HG02840 (cell line): ENCODE measurements around the gene CHAT.

Source experiments
- ATAC-seq: cut with Tn5 transposase; IDR thresholded peaks from one replicate; pipeline ENCODE4 v1.9.1; 2021; ENCODE audit warnings: mild to moderate bottlenecking, moderate library complexity, moderate number of reproducible peaks; ENCODE audit not compliant: unreplicated experiment, low FRiP score

Gene CHAT

DNA sequence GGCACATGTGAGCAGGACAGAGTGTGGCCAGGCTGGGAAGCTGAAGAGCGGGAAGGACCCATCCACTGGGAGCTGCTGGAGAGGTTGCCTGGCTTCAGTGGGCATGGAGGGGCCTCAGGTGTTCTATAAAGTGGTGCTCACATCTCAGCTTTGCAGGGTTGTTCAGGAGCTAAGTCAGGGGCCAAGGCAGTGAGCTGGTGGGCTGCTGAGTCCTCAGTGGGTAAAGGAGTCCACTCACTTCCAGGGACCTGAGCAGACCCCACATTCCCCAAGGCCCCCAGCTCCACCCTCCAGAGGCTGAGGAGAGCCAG, 36.8 kb downstream of the CHAT start:
- no peak for ATAC-seq

DNA sequence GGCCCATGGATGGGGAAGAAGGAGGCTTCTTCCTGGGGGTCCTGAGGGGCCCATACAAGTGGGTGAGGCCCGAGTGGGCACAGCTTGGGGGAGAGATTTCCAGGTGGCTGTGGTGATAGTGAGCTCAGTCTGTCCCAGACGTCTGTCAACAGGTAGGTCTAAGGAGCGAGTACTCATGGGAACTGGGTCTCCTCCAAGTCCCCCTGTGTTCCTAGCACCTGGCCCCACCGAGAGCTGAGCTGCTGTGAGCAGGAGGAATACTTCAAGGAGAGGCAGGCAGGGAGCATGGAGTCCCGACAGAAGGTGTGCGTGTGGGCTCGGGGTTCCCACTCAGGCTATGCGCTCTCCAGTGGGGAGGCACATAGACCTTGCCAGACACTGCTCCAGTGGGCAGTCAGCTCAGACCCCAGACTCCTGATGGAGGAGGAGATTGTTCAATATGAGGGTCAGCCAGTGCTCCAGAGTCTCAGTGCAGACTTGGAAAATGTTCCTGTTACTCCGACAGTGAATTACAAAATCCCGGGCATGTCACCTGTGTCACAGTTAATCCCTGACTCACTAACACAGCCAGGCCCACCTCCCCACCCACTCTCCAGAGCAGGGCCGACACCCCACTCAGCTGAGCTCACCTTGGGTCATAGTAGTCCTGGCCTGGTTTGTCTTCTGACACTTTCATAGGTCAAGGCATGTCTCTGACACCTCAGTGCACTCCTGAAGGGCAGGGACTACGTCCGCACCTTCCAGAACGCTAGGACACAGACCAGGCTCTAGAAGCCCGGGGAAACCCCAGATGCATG, 37.4 kb downstream of the CHAT start:
- ATAC-seq: no peak

DNA sequence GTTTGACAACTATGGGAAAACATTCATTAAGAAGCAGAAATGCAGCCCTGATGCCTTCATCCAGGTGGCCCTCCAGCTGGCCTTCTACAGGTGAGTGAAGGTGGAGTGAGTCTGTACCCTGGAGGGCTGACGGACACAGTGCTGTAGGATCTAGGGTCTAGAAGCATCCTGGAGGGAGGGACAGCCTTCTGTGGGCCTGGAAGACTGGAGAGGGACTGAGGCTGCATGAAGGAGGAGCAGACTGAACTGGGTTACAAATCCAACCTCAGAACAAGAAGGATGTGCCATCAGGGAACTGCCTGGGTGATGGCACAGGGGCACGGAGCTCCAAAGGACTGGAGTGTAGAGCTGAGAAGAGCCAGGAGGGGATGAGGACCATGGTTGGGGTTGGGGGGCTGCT, 38.1 kb downstream of the CHAT start:
- no peak for ATAC-seq

GRCh38 chr10:49652421-49653272, 38.8 kb downstream of the CHAT start:
- ATAC-seq: no peak

- no peak for ATAC-seq
These were observed 39.6 kb downstream of the CHAT start for GRCh38 chr10:49653273-49653929.

GRCh38 chr10:49654036-49654693, 40.3 kb downstream of the CHAT start:
- ATAC-seq: no peak

DNA sequence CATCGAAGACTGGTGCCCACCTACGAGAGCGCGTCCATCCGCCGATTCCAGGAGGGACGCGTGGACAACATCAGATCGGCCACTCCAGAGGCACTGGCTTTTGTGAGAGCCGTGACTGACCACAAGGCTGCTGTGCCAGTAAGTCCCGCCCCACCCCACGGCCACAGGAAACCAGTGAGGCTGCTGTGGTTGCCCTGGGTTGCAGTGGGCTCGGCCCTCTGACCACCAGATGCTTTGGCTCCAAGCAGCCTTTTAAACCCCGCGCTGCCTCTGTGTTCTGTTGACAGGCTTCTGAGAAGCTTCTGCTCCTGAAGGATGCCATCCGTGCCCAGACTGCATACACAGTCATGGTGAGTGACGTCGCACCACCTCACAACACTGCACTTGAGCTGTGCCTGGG, 41.3 kb downstream of the CHAT start:
- no peak for ATAC-seq

GRCh38 chr10:49656845-49657493, 43.1 kb downstream of the CHAT start:
- no peak for ATAC-seq

DNA sequence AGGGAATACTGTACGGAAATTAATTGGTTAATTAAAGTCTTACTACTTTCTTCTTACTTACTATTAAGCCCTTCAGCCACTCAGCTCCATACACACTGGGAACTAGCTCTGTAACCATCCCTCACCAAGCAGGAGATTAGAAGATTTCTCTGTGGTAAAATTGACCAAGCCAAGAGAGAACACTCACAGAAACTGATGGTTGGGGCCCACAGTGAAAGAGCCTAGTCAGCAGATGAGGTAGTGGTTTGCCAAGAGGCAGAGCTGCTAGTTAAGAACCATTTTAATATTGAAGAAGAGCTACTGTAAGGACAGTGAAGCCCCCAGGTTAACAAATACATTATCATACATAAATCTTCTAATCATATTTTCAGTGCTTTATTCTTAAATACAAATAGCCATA, 43.8 kb downstream of the CHAT start:
- ATAC-seq: no peak

GRCh38 chr10:49661140-49661856, 47.5 kb downstream of the CHAT start:
- no peak for ATAC-seq

DNA sequence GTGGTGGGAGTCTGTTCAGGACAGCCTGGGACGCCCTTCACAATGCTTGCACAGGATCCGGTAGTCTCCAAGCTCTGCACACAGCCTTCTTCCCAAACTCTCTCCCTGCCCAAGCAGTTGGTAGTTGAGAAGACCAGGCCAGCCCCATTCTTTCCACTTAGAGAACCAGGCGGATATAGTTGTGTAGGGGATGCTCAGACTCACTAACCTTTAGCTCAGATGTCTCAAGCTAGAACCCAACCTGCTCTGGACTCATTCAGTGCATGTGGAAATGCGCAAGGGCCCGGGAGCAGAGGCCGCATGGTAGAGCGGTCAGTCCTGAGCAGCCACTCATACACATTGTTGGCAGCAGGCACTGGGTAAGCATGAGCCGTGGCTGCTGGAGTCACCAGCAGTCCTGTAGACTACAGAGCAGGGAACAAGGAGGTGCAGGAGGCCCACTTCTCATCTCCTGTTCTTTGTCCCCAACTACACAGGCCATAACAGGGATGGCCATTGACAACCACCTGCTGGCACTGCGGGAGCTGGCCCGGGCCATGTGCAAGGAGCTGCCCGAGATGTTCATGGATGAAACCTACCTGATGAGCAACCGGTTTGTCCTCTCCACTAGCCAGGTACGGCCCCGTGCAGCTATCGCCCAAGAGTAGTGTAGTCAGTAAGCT, 48.5 kb downstream of the CHAT start:
- no peak for ATAC-seq

- ATAC-seq: no peak
These were observed 49.8 kb downstream of the CHAT start for GRCh38 chr10:49663596-49663995.

DNA sequence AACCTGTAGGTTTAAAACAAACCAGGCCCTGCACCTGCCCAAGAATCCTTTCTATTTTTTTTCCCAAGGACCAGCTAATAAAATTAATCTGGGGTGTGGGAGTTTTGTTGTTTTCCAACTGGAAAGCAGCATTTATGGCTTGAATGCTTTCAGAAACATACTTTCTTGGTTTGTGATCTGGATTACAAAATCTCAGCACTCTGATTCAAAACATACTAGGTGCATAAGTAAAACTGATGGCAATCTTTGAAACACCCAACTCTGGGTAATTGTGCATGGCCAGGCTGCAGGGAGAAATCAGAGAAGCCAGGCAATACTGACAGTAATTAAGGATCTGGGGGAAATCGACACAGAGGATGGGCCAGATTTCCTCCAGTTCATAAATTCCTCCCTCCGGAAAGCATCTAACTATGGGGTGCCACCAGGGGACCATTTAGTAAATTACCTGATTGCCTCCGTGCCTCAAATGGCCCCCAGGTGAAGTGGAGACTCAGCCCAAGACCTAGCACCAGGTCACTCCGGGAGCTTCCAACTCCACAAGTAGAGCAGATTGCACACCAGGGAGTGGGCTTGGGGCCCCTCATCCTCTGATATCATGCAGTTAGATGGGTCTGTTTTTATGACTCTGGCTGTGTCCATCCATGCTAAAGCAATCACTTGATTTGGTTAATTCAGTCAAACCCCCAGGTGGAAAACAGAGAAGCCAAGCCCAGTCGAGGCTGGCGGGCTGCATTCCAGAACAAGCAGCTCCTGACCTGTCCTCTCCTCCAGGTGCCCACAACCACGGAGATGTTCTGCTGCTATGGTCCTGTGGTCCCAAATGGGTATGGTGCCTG, 50.4 kb downstream of the CHAT start:
- no peak for ATAC-seq

GRCh38 chr10:49664842-49665355, 51.1 kb downstream of the CHAT start:
- no peak for ATAC-seq

GRCh38 chr10:49666054-49666615, 52.3 kb downstream of the CHAT start:
- ATAC-seq: no peak

DNA sequence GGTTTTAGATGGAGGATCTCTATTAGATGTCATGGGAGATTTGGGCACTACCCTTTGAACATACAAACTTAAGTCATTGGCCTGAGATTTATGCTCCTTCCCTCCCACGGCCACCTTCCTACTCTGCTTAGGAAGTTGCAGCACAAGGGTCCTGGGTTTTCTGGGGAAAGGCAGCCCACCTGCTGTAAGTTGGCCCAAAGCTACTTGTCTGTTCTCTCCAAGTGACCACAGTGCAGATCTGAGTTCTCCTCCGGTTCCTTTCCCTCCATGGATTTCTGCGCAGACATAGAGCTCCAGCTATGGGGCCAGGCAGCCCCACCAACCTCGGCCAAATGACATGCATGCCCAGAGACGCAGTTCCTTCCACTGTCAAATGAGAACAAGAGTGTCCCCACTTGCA, 52.8 kb downstream of the CHAT start:
- no peak for ATAC-seq

DNA sequence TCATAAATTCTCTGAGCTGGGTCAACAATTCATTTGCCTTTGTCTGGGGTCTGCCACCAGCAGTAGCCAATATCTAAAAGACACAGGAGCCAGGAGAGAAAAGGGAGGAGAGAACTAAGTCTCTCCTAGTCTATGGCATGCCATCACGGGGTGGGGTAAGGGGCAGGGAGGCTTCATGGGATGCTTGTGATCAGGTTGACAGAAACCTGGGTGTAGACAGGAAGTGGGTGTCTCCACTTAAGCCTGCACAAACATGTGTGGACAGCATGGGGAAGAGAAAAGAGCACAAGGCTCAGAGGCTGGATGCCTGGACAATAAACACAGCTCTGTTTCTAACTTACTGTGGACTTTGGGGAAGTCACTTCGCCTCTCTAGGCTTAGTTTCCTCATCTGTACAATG, 54.2 kb downstream of the CHAT start:
- ATAC-seq: no peak

- no peak for ATAC-seq
These were observed 54.8 kb downstream of the CHAT start for GRCh38 chr10:49668684-49669083.
